ENCODE measurements around the gene HBE1.
"Not testable (repeated sequence)": the region's sequence is repeated elsewhere in the genome, so short reads cannot be mapped to it uniquely, and the experiment has no call there.

Gene HBE1

DNA sequence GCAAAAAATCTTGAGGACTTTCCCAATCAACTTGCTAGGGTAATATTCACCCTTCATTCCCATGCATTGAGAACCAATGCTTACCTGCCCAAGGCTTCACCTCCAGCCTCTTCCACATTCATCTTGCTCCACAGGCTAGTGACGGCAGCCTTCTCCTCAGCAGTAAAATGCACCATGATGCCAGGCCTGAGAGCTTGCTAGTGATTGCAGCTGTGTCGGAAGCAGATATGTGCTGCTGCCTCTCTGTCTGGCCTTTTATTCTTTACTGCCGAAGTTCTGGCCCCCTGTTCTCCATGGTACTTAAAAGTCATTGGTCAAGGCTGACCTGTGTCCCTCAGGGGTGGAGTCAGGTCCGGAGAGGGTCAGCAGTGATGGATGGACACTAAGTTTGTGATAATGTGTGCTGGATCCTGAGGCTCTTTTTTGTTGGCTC is at the start of gene HBE1:
TSS of gene HBE1 (minus strand) at position 231 of the 433 bp plus-strand sequence. CDS start at position 176, 55 bp downstream.
- in situ Hi-C loops (cut with MboI; ENCODE audit: low pct_unique_long_range_greater_than_20kb, low sequenced_read_pairs): no loop called here
- no peak for DNase-seq

DNA sequence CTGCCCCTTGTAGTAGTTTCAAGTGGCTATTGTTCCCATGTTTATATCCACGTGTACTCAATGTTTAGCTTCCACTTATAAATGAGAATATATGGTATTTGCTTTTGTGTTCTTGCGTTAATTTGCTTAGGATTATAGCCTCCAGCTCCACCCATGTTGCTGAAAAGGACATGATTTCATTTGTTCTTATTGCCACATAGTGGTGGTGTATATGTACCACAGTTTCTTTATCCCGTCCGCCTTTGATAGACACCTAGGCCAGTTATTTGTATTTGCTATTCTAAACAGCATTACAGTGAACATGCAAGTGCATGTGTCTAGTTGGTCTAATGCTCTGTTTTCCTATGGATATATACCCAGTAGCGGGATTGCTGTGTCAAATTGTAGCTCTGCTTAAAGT is 47.5 kb upstream of the HBE1 start:
- in situ Hi-C loops (cut with MboI; ENCODE audit: low pct_unique_long_range_greater_than_20kb, low sequenced_read_pairs): no loop called here
- no peak for DNase-seq

DNA sequence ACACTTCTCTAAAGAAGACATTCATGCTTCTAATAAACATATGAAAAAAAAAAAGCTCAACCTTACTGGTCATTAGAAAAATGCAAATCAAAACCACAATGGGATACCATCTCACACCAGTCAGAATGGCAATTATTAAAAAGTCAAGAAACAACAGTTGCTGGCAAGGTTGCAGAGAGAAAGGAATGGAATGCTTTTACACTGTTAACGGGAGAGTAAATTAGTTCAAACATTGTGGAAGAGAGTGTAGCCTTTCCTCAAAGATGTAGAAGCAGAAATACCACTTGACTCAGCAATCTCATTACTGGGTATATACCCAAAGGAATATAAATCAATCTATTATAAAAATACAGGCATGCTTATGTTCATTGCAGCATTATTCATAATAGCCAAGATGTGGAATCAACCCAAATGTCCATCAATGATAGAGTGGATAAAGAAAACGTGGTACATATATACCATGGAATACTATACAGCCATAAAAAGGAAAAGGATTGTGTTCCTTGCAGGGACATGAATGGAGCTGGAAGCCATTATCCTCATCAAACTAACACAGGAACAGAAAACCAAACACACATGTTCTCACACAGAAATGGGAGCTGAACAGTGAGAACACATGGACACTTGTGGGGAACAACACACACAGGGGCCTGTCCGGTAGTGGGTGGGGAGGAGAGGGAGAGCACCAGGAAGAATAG is 43.7 kb upstream of the HBE1 start:
- DNase-seq; in situ Hi-C loops (cut with MboI; ENCODE audit: low pct_unique_long_range_greater_than_20kb, low sequenced_read_pairs): not testable (repeated sequence)

DNA sequence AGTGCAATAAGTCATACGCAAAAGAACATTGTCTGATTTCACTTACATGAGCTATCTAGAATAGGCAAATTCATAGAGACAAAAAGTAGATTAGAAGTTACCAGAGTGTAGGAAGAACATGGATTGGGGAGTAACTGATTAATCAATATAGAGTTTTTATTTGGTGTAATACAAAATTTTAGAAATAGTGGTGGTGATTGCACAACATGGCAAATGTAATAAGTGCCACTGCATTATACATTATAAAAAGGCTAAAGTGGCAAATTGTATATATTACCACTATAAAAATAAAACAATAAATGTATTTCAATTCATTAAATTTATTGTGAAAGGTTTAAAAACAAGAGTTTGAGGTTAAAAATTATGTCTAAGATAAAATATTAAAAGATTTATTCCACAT is 40.7 kb upstream of the HBE1 start:
- in situ Hi-C loops (cut with MboI; ENCODE audit: low pct_unique_long_range_greater_than_20kb, low sequenced_read_pairs): no loop called here

DNA sequence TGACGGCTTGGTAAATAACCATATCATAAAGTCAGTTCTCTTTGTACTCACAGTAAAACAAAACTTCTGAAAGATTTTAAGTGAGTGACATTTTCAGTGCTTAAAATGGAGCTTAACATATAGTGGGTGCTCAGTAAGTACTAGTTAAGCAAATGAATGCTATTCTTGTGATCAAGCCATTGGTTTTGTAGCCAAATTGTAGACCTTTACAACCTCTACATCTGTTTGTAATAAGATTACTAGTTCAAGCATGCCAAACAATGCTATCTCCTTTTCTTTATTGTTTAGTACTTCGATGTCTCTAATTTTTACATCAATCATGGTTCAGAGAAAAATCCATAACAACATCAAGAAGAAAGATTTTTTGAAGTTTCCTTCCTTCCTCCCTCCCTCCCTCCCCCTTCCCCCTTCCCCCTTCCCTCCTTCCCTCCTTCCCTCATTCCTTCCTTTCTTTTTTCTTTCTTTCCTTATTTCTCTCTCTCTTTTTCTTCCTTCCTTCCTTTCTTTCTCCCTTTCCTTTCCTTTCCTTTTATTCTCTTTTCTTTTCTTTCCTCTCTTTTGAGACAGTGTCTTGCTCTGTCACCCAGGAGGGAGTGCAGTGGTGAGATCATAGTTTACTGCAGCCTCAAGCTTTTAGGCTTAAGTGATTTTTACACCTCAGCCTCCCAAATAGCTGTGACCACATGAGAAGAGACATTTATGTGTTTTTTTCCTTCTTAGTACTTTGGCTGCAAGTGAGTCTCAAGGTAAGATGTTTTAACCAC is 37.7 kb upstream of the HBE1 start:
- in situ Hi-C loops (cut with MboI; ENCODE audit: low pct_unique_long_range_greater_than_20kb, low sequenced_read_pairs): no loop called here
- no peak for DNase-seq

More for the DNA sequence above, 40.7 kb upstream of the HBE1 start:
- DNase-seq: no peak

DNA sequence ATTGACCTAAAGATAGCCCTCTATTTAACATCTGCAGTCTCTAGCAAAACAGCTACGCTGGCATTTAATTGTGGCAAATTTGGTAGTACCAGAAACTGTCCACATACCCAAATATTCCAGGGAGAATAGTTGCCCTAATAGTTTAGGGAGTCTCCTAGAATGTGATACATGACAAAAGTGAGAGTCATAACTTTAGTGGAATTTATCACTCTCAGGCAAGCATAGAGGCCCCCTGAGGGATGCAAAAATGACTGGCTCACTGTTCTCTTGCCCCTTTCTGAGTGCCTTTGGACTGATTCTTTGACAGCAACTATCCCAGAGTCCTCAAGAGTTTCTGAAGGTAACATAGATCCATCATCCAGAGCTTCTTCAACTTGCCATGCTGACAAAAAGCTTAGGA is 34.3 kb upstream of the HBE1 start:
- in situ Hi-C loops (cut with MboI; ENCODE audit: low pct_unique_long_range_greater_than_20kb, low sequenced_read_pairs): no loop called here

DNA sequence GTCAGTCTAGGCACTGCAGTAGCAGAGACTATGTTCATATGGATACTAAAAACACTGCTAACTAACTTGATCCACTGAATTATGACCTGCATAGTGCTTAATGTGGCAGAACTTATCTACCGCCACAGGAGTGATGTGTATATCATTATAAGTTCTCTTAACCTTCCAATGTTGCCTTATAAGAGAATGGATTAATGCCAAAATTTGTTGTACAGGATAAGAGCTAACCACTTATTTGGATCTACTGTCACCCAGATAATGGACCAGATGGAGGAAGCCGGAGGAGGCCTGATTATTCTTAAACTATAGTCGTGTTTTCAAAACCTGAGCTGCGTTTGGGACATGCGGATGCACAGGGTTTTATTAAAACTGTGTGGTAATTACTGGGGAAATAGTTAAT is 33.9 kb upstream of the HBE1 start:
- no peak for DNase-seq

More for the DNA sequence above, 34.3 kb upstream of the HBE1 start:
- no peak for DNase-seq

DNA sequence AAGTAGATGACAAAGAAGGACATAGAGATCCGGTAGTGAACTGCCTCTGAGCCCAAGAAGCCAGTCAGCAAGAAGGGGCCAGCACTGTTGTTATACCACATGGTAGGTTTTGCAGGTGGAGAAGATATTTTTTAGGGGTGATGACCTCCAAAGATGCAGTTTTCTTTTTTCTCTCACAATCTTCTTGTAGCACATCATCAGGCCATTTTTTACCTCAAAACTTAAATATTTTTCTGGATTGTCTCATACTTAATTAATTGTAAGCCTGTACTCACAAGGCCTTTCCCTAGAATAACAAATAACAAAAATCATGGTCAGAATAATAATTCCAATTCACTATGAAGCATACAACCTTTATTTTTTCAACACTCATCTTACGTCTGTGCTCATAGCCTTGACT is 32.1 kb upstream of the HBE1 start, which contains the start of gene OR51B4:
TSS of gene OR51B4 (minus strand) at position 101 of the 400 bp plus-strand sequence. CDS start at position 101, 0 bp downstream.
- DNase-seq: no peak
- in situ Hi-C loops (cut with MboI; ENCODE audit: low pct_unique_long_range_greater_than_20kb, low sequenced_read_pairs): no loop called here

More for the DNA sequence above, 33.9 kb upstream of the HBE1 start:
- in situ Hi-C loops (cut with MboI; ENCODE audit: low pct_unique_long_range_greater_than_20kb, low sequenced_read_pairs): no loop called here

DNA sequence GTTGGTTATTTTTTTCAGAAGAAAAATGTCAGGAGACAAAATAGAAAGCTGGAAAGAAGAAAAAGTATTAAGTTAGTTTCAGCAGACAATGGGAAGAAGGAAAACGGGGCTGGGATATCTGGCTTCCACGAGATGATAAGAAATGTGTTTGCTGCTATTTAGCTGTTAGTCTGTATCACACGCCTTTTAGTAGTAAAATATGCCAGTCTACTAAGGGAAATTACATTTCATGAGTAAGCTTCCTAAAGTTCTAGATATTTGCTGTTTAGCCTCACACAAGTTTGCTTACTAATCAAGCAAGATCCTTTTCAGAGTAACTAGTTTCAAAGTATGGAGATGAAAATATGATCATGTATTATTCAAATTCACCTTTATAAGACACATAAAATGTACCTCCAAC is 30.5 kb upstream of the HBE1 start:
- in situ Hi-C loops (cut with MboI; ENCODE audit: low pct_unique_long_range_greater_than_20kb, low sequenced_read_pairs): no loop called here
- DNase-seq: no peak

DNA sequence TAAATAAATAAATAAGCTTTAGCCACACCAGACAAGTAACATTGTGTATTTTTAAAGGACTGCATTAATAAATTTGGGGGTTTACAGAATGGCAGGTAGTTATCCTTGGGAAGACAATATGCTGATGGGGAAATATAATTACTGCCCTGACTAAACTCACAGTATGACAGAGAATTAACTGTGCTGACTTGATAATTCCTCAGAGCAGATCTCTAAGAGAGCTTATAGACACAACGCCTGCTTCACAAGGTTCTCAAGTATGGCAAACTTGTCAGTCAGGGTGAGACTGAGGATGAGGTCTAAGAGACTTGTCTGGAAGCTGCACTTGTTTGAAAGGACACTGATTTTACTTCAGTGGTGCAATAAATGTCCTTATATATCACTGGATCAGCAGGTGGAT is 28.7 kb upstream of the HBE1 start:
- in situ Hi-C loops (cut with MboI; ENCODE audit: low pct_unique_long_range_greater_than_20kb, low sequenced_read_pairs): no loop called here
- no peak for DNase-seq

DNA sequence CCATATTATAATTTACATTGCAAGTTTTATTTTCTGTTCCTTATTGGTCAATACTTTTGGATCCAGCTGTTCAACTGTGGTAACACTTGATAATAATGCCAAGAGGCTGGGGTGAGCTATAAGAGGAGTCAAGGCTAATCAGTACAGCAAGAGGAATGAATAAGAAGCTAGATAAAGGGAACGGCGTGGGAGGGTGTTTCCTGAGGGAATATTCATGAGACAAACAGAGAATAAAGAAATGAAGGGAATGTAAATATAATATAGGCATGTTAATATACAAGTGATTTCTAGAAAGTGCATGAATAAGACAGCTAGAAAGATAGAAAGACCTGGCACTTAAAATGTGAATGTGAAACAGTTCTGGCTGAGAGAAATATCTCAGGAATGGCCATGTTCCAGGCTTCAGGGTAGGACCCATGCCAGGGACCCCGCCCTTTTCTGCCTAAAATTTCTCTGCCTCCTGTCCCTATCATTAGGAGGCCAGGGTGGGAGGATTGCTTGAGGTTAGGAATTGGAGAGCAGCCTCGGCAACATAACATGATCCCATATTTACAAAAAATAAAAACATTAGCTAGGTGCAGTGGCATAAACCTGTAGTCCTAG is 28.1 kb upstream of the HBE1 start:
- in situ Hi-C loops (cut with MboI; ENCODE audit: low pct_unique_long_range_greater_than_20kb, low sequenced_read_pairs): no loop called here
- no peak for DNase-seq

DNA sequence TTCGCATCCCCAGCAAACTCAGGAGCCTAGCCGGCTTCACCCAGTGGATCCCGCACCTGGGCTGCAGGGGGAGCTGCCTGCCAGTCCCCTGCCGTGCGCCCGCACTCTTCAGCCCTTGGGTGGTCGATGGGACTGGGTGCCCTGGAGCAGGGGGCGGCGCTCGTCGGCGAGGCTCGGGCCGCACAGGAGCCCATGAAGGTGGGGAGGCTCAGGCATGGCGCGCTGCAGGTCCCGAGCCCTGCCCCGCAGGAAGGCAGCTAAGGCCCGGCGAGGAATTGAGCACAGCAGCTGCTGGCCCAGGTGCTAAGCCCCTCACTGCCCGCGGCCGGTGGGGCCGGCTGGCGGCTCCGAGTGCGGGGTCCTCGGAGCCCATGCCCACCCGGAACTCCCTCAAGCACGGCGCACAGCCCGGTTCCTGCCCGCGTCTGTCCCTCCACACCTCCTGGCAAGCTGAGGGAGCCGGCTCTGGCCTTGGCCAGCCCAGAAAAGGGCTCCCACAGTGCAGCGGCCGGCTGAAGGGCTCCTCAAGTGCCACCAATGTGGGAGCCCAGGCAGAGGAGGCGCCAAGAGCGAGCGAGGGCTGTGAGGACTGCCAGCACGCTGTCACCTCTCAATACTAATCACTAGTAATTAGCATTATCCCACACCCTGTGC is 24.7 kb upstream of the HBE1 start:
- DNase-seq; in situ Hi-C loops (cut with MboI; ENCODE audit: low pct_unique_long_range_greater_than_20kb, low sequenced_read_pairs): not testable (repeated sequence)

DNA sequence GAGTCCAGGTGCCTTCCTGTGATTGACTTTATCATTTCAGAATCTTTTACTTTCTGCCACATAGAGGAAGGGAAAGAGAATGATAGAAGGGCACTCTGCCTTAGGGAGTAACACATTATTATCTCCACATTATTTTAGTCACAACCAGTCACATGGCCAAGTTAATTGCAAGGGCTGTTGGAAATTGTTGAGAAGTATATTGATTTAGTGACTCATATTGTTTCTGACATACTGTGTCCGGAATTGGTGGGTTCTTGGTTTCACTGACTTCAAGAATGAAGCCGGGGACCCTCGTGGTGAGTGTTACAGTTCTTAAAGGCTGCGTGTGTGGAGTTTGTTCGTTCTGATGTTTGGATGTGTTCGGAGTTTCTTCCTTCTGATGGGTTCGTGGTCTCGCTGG is 23.3 kb upstream of the HBE1 start:
- in situ Hi-C loops (cut with MboI; ENCODE audit: low pct_unique_long_range_greater_than_20kb, low sequenced_read_pairs): no loop called here
- no peak for DNase-seq

DNA sequence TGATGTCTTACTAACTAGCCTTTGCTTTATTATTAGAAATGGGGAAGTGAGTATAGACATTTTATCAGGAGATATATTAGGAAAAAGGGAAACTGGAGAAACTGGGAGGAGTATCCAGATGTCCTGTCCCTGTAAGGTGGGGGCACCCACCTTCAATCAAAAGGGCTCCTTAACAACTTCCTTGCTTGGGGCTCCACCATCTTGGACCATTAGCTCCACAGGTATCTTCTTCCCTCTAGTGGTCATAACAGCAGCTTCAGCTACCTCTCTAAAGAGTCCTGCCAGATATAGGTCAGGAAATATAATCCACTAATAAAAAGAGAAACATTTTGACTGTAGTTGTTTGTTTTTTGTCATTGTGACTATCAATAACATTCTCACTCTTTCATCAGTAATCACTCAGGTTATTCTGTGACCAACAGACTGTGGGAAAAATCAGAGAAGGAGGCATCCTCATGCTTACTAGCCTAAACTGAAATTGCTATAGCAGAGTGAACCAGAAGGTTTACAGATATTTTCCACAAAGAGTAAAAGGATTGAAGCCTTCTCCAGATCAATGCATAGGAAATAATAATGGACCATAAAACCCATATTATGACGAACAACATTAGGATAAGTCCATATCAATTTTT is 21.6 kb upstream of the HBE1 start:
- DNase-seq: peak; percentile 11
- in situ Hi-C loops (cut with MboI; ENCODE audit: low pct_unique_long_range_greater_than_20kb, low sequenced_read_pairs): no loop called here

DNA sequence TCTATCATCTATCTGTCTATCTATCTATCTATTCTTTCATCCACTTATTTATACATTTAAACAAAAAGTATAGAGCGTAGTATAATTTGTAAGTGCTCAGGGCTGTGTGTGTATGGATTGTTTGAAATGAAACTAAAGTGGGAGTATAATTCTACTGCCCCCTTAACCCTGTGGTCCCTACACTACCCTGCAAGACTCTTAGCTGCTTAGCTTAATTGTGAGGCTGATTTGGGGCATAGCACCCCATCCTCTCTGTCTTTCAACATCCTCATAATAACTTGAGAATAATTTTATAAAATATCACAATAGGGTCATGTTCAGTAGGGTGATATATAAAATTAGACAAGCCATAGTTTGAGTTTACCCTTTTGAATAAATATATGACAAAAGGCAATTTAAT is 20.4 kb upstream of the HBE1 start:
- in situ Hi-C loops (cut with MboI; ENCODE audit: low pct_unique_long_range_greater_than_20kb, low sequenced_read_pairs): no loop called here
- no peak for DNase-seq

DNA sequence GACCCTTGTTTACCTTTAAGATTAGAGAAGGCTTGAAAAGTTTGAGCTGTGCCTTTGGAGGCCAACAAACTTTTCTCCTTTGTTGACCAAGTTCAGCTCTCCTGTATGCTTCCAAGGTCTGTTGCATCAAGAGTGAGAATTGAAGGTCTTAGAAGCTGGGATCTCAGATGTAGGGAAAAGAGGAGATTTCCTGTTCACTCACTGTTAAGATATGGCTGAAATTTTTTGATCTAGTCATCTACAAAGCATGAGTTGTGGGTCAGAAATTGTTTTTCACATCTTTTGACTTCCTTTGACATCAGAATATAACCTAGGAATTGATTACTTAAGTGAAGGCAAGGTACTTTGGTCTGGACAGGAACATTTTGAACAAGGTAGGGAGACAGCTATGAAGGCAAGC is 20.0 kb upstream of the HBE1 start:
- in situ Hi-C loops (cut with MboI; ENCODE audit: low pct_unique_long_range_greater_than_20kb, low sequenced_read_pairs): no loop called here

DNA sequence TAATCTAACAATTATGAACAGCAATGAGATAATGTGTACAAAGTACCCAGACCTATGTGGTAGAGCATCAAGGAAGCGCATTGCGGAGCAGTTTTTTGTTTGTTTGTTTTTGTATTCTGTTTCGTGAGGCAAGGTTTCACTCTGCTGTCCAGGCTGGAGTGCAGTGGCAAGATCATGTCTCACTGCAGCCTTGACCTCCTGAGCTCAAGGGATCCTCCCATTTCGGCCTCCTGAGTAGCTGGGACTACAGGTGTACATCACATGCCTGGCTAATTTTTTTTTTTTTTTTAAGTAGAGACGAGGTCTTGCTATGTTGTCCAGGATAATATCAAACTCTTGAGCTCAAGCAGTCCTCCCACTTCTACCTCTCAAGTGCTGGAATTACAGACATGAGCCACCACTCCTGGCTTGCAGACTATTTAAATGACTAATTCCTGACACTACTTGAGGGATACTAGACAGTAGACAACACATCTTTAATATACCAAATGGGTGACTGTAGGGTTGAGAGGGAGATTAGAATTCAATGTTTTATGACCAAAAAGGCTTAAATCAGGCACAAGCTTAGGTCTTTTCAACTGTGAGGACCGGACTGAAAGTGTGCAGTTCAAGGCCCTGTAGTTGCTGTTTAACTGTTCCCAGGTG is 19.3 kb upstream of the HBE1 start:
- in situ Hi-C loops (cut with MboI; ENCODE audit: low pct_unique_long_range_greater_than_20kb, low sequenced_read_pairs): no loop called here
- no peak for DNase-seq

More for the DNA sequence above, 20.0 kb upstream of the HBE1 start:
- no peak for DNase-seq

DNA sequence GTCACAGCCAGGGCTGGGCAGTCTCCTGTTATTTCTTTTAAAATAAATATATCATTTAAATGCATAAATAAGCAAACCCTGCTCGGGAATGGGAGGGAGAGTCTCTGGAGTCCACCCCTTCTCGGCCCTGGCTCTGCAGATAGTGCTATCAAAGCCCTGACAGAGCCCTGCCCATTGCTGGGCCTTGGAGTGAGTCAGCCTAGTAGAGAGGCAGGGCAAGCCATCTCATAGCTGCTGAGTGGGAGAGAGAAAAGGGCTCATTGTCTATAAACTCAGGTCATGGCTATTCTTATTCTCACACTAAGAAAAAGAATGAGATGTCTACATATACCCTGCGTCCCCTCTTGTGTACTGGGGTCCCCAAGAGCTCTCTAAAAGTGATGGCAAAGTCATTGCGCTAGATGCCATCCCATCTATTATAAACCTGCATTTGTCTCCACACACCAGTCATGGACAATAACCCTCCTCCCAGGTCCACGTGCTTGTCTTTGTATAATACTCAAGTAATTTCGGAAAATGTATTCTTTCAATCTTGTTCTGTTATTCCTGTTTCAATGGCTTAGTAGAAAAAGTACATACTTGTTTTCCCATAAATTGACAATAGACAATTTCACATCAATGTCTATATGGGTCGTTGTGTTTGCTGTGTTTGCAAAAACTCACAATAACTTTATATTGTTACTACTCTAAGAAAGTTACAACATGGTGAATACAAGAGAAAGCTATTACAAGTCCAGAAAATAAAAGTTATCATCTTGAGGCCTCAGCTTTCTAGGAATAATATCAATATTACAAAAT is 18.6 kb upstream of the HBE1 start:
- in situ Hi-C loops (cut with MboI; ENCODE audit: low pct_unique_long_range_greater_than_20kb, low sequenced_read_pairs): no loop called here
- DNase-seq: no peak

Data from KBM-7 (cell line).